Neural cell (in vitro differentiated cells): ENCODE results near the gene CYP46A1. TPM values are rescaled to one million over a fixed set of nuclear protein-coding genes. Genes with fewer than 3 reads are reported as not detected.

ENCODE experiments used
- H2AFZ ChIP-seq: fragments of 200-600, 300-800 bp; sonication (generic), shearing (Covaris generic); 2 replicates; pipeline ENCODE4 v1.6.0; 2014; ENCODE audit warnings: low read depth, mild to moderate bottlenecking, antibody characterized with exemption, low read length, moderate library complexity
- H3F3A ChIP-seq: fragments of 200-600 bp; shearing (Covaris generic); 2 replicates; pipeline ENCODE4 v1.6.1; 2016; ENCODE audit warnings: mild to moderate bottlenecking, moderate library complexity, mixed read lengths, antibody characterized with exemption, low read length; ENCODE audit not compliant: insufficient read depth, poor library complexity, severe bottlenecking
- H3K27ac ChIP-seq: fragments of 200-600, 300-800 bp; sonication (generic), shearing (Covaris generic); 2 replicates; pipeline ENCODE4 v1.5.1; 2014; ENCODE audit warnings: mild to moderate bottlenecking, low read length, moderate library complexity
- H3K27me3 ChIP-seq: fragments of 300-800, 200-600 bp; sonication (generic), shearing (Covaris generic); 2 replicates; pipeline ENCODE4 v1.6.0; 2014; ENCODE audit warnings: mild to moderate bottlenecking, low read depth, low read length, moderate library complexity; ENCODE audit not compliant: insufficient read depth
- H3K36me3 ChIP-seq: fragments of 300-800, 200-600 bp; sonication (generic), shearing (Covaris generic); 2 replicates; pipeline ENCODE4 v1.5.1; 2014; ENCODE audit warnings: mild to moderate bottlenecking, antibody characterized with exemption, low read length, moderate library complexity; ENCODE audit not compliant: insufficient read depth
- H3K4me2 ChIP-seq: fragments of 300-800, 200-600 bp; sonication (generic), shearing (Covaris generic); 2 replicates; pipeline ENCODE4 v1.6.0; 2014; ENCODE audit warnings: mild to moderate bottlenecking, low read length
- H3K4me3 ChIP-seq: fragments of 300-800, 200-600 bp; sonication (generic), shearing (Covaris generic); 2 replicates; pipeline ENCODE4 v1.5.1; 2014; ENCODE audit warnings: mild to moderate bottlenecking, low read length, moderate library complexity
- H3K79me2 ChIP-seq: fragments of 200-600 bp; shearing (Covaris generic); replicated peaks from 2 replicates; pipeline ENCODE4 v1.6.0; 2014; ENCODE audit warnings: mild to moderate bottlenecking, low read length, moderate library complexity; ENCODE audit not compliant: insufficient read depth
- H3K9ac ChIP-seq: fragments of 300-800, 200-600 bp; sonication (generic), shearing (Covaris generic); 2 replicates; pipeline ENCODE4 v1.6.1; 2016; ENCODE audit warnings: mild to moderate bottlenecking, low read length, mixed read lengths
- H3K9me2 ChIP-seq: fragments of 200-600 bp; shearing (Covaris generic); 2 replicates; pipeline ENCODE4 v1.6.1; 2016; ENCODE audit warnings: mild to moderate bottlenecking, low read length, mixed read lengths; ENCODE audit not compliant: insufficient read depth
- H3K9me3 ChIP-seq: fragments of 200-600, 300-800 bp; sonication (generic), shearing (Covaris generic); 2 replicates; pipeline ENCODE4 v1.6.1; 2016; ENCODE audit warnings: mild to moderate bottlenecking, mixed run types, low read length, moderate library complexity, mixed read lengths
- H4K20me1 ChIP-seq: fragments of 200-600 bp; shearing (Covaris generic); 2 replicates; pipeline ENCODE4 v1.6.1; 2016; ENCODE audit warnings: mild to moderate bottlenecking, mixed run types; ENCODE audit not compliant: insufficient read depth
- CTCF ChIP-seq: fragments of 450-650 bp; IDR thresholded peaks from 2 replicates; pipeline ENCODE4 v1.5.1; 2014; ENCODE audit warnings: antibody characterized with exemption, mild to moderate bottlenecking, moderate library complexity; ENCODE audit not compliant: poor library complexity, severe bottlenecking
- EP300 ChIP-seq: fragments of 450-650 bp; conservative IDR thresholded peaks from 2 replicates; pipeline ENCODE4 v1.6.1; 2014; ENCODE audit warnings: antibody characterized with exemption, mild to moderate bottlenecking, moderate library complexity; ENCODE audit not compliant: poor library complexity, severe bottlenecking
- EZH2 ChIP-seq: fragments of 200-600, 300-800 bp; shearing (Covaris generic), sonication (generic); IDR thresholded peaks from 2 replicates; pipeline ENCODE4 v1.6.1; 2014; ENCODE audit warnings: antibody characterized with exemption, low read length, borderline replicate concordance, mild to moderate bottlenecking; ENCODE audit not compliant: insufficient read depth, poor library complexity, severe bottlenecking
- MXI1 ChIP-seq: fragments of 450-650 bp; conservative IDR thresholded peaks from 2 replicates; pipeline ENCODE4 v1.6.1; 2014; ENCODE audit warnings: antibody characterized with exemption, mild to moderate bottlenecking; ENCODE audit not compliant: poor library complexity, severe bottlenecking
- POLR2AphosphoS5 ChIP-seq: IDR thresholded peaks from 2 replicates; pipeline ENCODE4 v1.6.1; 2012
- RAD21 ChIP-seq: fragments of 450-650 bp; conservative IDR thresholded peaks from 2 replicates; pipeline ENCODE4 v1.6.1; 2014; ENCODE audit warnings: antibody characterized with exemption, mild to moderate bottlenecking, moderate library complexity
- REST ChIP-seq: IDR thresholded peaks from 2 replicates; pipeline ENCODE4 v1.6.1; 2012; ENCODE audit warnings: borderline replicate concordance
- SMC3 ChIP-seq: fragments of 450-650 bp; conservative IDR thresholded peaks from 2 replicates; pipeline ENCODE4 v1.6.1; 2014; ENCODE audit warnings: antibody characterized with exemption, mild to moderate bottlenecking, moderate library complexity; ENCODE audit not compliant: poor library complexity
- TAF1 ChIP-seq: IDR thresholded peaks from 2 replicates; pipeline ENCODE4 v1.6.1; 2012; ENCODE audit warnings: low read depth
- polyA plus RNA-seq: library from polyadenylated mRNA; depleted of rRNA; stranded (reverse); fragments of >200 nt; gene quantifications from 2 replicates; pipeline ENCODE4 v1.2.3, GENCODE V29; 2014

CYP46A1 gene
- polyA plus RNA-seq, 1 donor from 2014 or later: 5.4 TPM

GRCh38 chr14:99716850-99717681 is 33.0 kb downstream of the CYP46A1 start:
- Histone ChIP-seq H3K4me2 (no peak overlapping the region), H3K27ac (no peak overlapping the region), H3K9me3 (peaks cover 3% of the 10 kb centered on the region), H4K20me1 (no peaks in the 10 kb centered on the region), H3K9me2 (no peaks in the 10 kb centered on the region), H3K36me3 (no peaks in the 10 kb centered on the region), H3K27me3 (no peaks in the 10 kb centered on the region), H2AFZ (no peak overlapping the region), H3F3A (no peaks in the 10 kb centered on the region), H3K4me3 (no peak overlapping the region), H3K9ac (no peak overlapping the region), H3K79me2 (no peaks in the 10 kb centered on the region)
- TF ChIP-seq CTCF (no peak), RAD21 (no peak), EZH2 (no peak), REST (no peak), MXI1 (no peak), TAF1 (no peak), EP300 (no peak), SMC3 (no peak), POLR2AphosphoS5 (no peak)

GRCh38 chr14:99717682-99718013 is 33.5 kb downstream of the CYP46A1 start:
- Histone ChIP-seq H3K4me2 (no peak overlapping the region), H4K20me1 (no peaks in the 10 kb centered on the region), H3K9ac (no peak overlapping the region), H3K27ac (no peak overlapping the region), H3K9me2 (no peaks in the 10 kb centered on the region), H3K79me2 (no peaks in the 10 kb centered on the region), H3F3A (no peaks in the 10 kb centered on the region), H3K4me3 (no peak overlapping the region), H2AFZ (no peak overlapping the region), H3K27me3 (no peaks in the 10 kb centered on the region), H3K36me3 (no peaks in the 10 kb centered on the region), H3K9me3 (peaks cover 3% of the 10 kb centered on the region)
- no peak for TF ChIP-seq REST
- no peak for TF ChIP-seq MXI1
- no peak for TF ChIP-seq RAD21
- TF ChIP-seq SMC3: no peak
- no peak for TF ChIP-seq EZH2
- TF ChIP-seq EP300: no peak
- no peak for TF ChIP-seq POLR2AphosphoS5
- TF ChIP-seq TAF1: no peak
